NCI-H2171 (cell line): Measurements from ENCODE around the gene PRAF2.
A peak's percentile ranks its signal among the peaks of the same experiment; 100 is the strongest.

ENCODE experiments used
- DNase-seq: peaks from one replicate; lab custom pipeline; 2025; lab: John Stamatoyannopoulos, UW

Gene PRAF2

GRCh38 chrX:49041744-49042580 is 31.8 kb downstream of the PRAF2 start:
- DNase-seq, result no peak

- DNase-seq, result no peak
These were observed 33.3 kb downstream of the PRAF2 start for GRCh38 chrX:49040376-49040955.

GRCh38 chrX:49039598-49040375 is 34.0 kb downstream of the PRAF2 start:
- DNase-seq, result peak; percentile 48

- no peak for DNase-seq
These were observed 35.8 kb downstream of the PRAF2 start for GRCh38 chrX:49037883-49038475.

GRCh38 chrX:49030283-49030682 is 43.5 kb downstream of the PRAF2 start:
- DNase-seq, result no peak

- DNase-seq, result no peak
These were observed 43.9 kb downstream of the PRAF2 start for GRCh38 chrX:49029876-49030275.
